ENCODE measurements around the gene DECR2.

GRCh38 chr16:396605-397004, 5.1 kb upstream of the DECR2 start:
- no peak for TF ChIP-seq CTCF (IDR thresholded peaks at IDR 0.05; ENCODE audit: poor library complexity)
- no peak for TF ChIP-seq EZH2phosphoT487 (IDR thresholded peaks at IDR 0.05; ENCODE audit: low read depth, severe bottlenecking, unreplicated experiment)
- no peak for TF ChIP-seq EZH2 (IDR thresholded peaks at IDR 0.05; ENCODE audit: borderline replicate concordance)
